SK-N-SH (cell line): ENCODE measurements around the gene SURF6. TPM values are rescaled to one million over a fixed set of nuclear protein-coding genes. Genes with fewer than 3 reads are reported as not detected.

ENCODE experiments used
- CTCF ChIA-PET: fragments of 300-600, 350-600 bp; formaldehyde crosslinking; extraction: SDS; loops from one replicate; lab custom pipeline; 2021; lab: Yijun Ruan, JAX
- POLR2A ChIA-PET: fragments of 350-600 bp; sonication (Branson Sonifier 250); formaldehyde crosslinking; extraction: SDS; loops from one replicate; lab custom pipeline; 2020; ENCODE audit warnings: antibody characterized with exemption, inconsistent platforms; lab: Yijun Ruan, JAX
- DNase-seq: peaks from one replicate; pipeline ENCODE4 v3.0.0; 2012
- H2AFZ ChIP-seq: fragments of 200-600 bp; sonication (generic); 2 replicates; pipeline ENCODE4 v1.8.1; 2016; ENCODE audit warnings: antibody characterized with exemption, mild to moderate bottlenecking, low read depth
- H3F3A ChIP-seq: fragments of 200-600 bp; sonication (generic); replicated peaks from 2 replicates; pipeline ENCODE3; 2016; ENCODE audit warnings: antibody characterized with exemption, mild to moderate bottlenecking; ENCODE audit not compliant: insufficient read depth
- H3K27ac ChIP-seq, 2 experiments: fragments of 200-500 bp in 1 of 2; fragments of 200-600 bp in 1 of 2; sonication (Bioruptor generic) in 1 of 2; sonication (generic), shearing (Covaris generic) in 1 of 2; 2 replicates each; pipeline versions ENCODE4 v1.5.1 to v1.6.1; 2014 to 2016; ENCODE audit warnings: low read depth in 2 of 2, inconsistent platforms in 1 of 2, low read length in 1 of 2, mild to moderate bottlenecking in 1 of 2, mixed read lengths in 1 of 2
- H3K27me3 ChIP-seq: fragments of 200-600 bp; sonication (generic), shearing (Covaris generic); 2 replicates; pipeline ENCODE4 v1.6.1; 2016; ENCODE audit warnings: mixed run types; ENCODE audit not compliant: insufficient read depth
- H3K36me3 ChIP-seq, 2 experiments: fragments of 200-500 bp in 1 of 2; fragments of 200-600 bp in 1 of 2; sonication (Bioruptor generic) in 1 of 2; sonication (generic) in 1 of 2; replicated peaks in 1 of 2; 2 replicates each; pipeline versions ENCODE3 to v1.5.1; 2014 to 2016; ENCODE audit warnings: low read length in 1 of 2, mild to moderate bottlenecking in 1 of 2; ENCODE audit not compliant: insufficient read depth in 2 of 2, control insufficient read depth in 1 of 2
- H3K4me1 ChIP-seq, 2 experiments: fragments of 200-500 bp in 1 of 2; fragments of 200-600 bp in 1 of 2; sonication (Bioruptor generic) in 1 of 2; sonication (generic), shearing (Covaris generic) in 1 of 2; 2 replicates each; pipeline versions ENCODE4 v1.5.1 to v1.6.1; 2014 to 2016; ENCODE audit warnings: low read depth in 1 of 2, low read length in 1 of 2, mixed run types in 1 of 2; ENCODE audit not compliant: insufficient read depth in 2 of 2, control insufficient read depth in 1 of 2
- H3K4me2 ChIP-seq: fragments of 200-600 bp; sonication (generic), shearing (Covaris generic); 2 replicates; pipeline ENCODE4 v1.6.1; 2017; ENCODE audit warnings: mixed run types
- H3K4me3 ChIP-seq, 2 experiments: fragments of 200-500 bp in 1 of 2; fragments of 200-600 bp in 1 of 2; sonication (Bioruptor generic) in 1 of 2; sonication (generic), shearing (Covaris generic) in 1 of 2; 2 replicates each; pipeline versions ENCODE4 v1.5.1 to v1.8.1; 2014 to 2016; ENCODE audit warnings: low read depth in 2 of 2, inconsistent platforms in 1 of 2, low read length in 1 of 2, mild to moderate bottlenecking in 1 of 2, mixed read lengths in 1 of 2, moderate library complexity in 1 of 2
- H3K79me2 ChIP-seq: fragments of 200-600 bp; sonication (generic); 2 replicates; pipeline ENCODE4 v1.8.1; 2017; ENCODE audit warnings: mild to moderate bottlenecking; ENCODE audit not compliant: insufficient read depth
- H3K9ac ChIP-seq: fragments of 200-600 bp; sonication (generic); 2 replicates; pipeline ENCODE4 v1.6.1; 2017; ENCODE audit warnings: mixed run types
- H3K9me2 ChIP-seq: fragments of 200-600 bp; sonication (generic); 2 replicates; pipeline ENCODE4 v1.6.1; 2017; ENCODE audit warnings: mixed run types
- H3K9me3 ChIP-seq: fragments of 200-600 bp; sonication (generic); 2 replicates; pipeline ENCODE4 v1.6.1; 2017; ENCODE audit warnings: mixed run types, mild to moderate bottlenecking, moderate library complexity
- H4K20me1 ChIP-seq: fragments of 200-600 bp; sonication (generic); 2 replicates; pipeline ENCODE4 v1.6.1; 2017; ENCODE audit warnings: mild to moderate bottlenecking, mixed run types; ENCODE audit not compliant: insufficient read depth
- CHD2 ChIP-seq: fragments of 150-350 bp; IDR thresholded peaks from 2 replicates; pipeline ENCODE4 v1.6.1; 2018; ENCODE audit warnings: low read length; ENCODE audit not compliant: partially characterized antibody
- CTCF ChIP-seq: fragments of 200-600 bp; sonication (generic); IDR thresholded peaks from 2 replicates; pipeline ENCODE4 v1.6.1; 2017; ENCODE audit warnings: antibody characterized with exemption, mild to moderate bottlenecking, moderate library complexity
- ELF1 ChIP-seq: IDR thresholded peaks from 2 replicates; pipeline ENCODE4 v1.4.0; 2012
- FOXJ3 ChIP-seq: sonication (generic); formaldehyde crosslinking; IDR thresholded peaks from 2 replicates; pipeline ENCODE4 v1.5.1; 2020; ENCODE audit warnings: mild to moderate bottlenecking, missing genetic modification reagents
- GABPA ChIP-seq: IDR thresholded peaks from 2 replicates; pipeline ENCODE4 v1.4.0; 2012; ENCODE audit warnings: low read depth, mild to moderate bottlenecking
- JUND ChIP-seq: IDR thresholded peaks from 2 replicates; pipeline ENCODE4 v1.4.0; 2012
- MEF2A ChIP-seq: IDR thresholded peaks from 2 replicates; pipeline ENCODE4 v1.4.0; 2012; ENCODE audit warnings: low read depth, borderline replicate concordance
- NFIC ChIP-seq: IDR thresholded peaks from 2 replicates; pipeline ENCODE4 v1.4.0; 2012; ENCODE audit warnings: borderline replicate concordance
- POLR2AphosphoS5 ChIP-seq: IDR thresholded peaks from 2 replicates; pipeline ENCODE4 v1.6.1; 2012; ENCODE audit warnings: low read depth, low read length
- REST ChIP-seq: IDR thresholded peaks from 2 replicates; pipeline ENCODE4 v1.6.1; 2012; ENCODE audit warnings: mild to moderate bottlenecking, low read depth, low read length, moderate library complexity
- RFX5 ChIP-seq: IDR thresholded peaks from 2 replicates; pipeline ENCODE4 v1.6.1; 2012; ENCODE audit warnings: mild to moderate bottlenecking, improper control_type of control experiment, low read length
- RXRA ChIP-seq: IDR thresholded peaks from 2 replicates; pipeline ENCODE4 v1.4.0; 2012; ENCODE audit warnings: low read depth, mild to moderate bottlenecking, borderline replicate concordance
- SIN3A ChIP-seq: IDR thresholded peaks from 2 replicates; pipeline ENCODE4 v1.6.1; 2012; ENCODE audit warnings: low read depth, mild to moderate bottlenecking, low read length, moderate library complexity, borderline replicate concordance
- TAF1 ChIP-seq: IDR thresholded peaks from 2 replicates; pipeline ENCODE4 v1.6.1; 2012; ENCODE audit warnings: low read depth, mild to moderate bottlenecking, low read length, moderate library complexity, borderline replicate concordance
- USF1 ChIP-seq: IDR thresholded peaks from 2 replicates; pipeline ENCODE4 v1.4.0; 2012; ENCODE audit warnings: low read depth, borderline replicate concordance
- USF2 ChIP-seq: fragments of 150-350 bp; IDR thresholded peaks from 2 replicates; pipeline ENCODE4 v1.6.1; 2017; ENCODE audit warnings: antibody characterized with exemption, low read length, low read depth, borderline replicate concordance
- ZBTB33 ChIP-seq: IDR thresholded peaks from 2 replicates; pipeline ENCODE4 v1.4.0; 2012; ENCODE audit warnings: low read depth, borderline replicate concordance
- WGBS: methylation state at CpG from one replicate; pipeline ENCODE4 v1.1.6; 2017; ENCODE audit warnings: low lambda C conversion rate; 5-methylcytosine and 5-hydroxymethylcytosine counted together
- polyA plus RNA-seq, 3 experiments: library from polyadenylated mRNA; depleted of rRNA; stranded (reverse); fragments of >200 nt; gene quantifications; 2 replicates each; pipeline ENCODE4 v1.2.3, GENCODE V29; 2012

The SURF6 gene
- polyA plus RNA-seq, 1 of the 3 experiments (the other 2 are of a cell fraction): 44.5 TPM

- Histone ChIP-seq H3K4me1 (no peaks in the 10 kb centered on the region), H3K79me2 (no peaks in the 10 kb centered on the region), H3K36me3 (no peaks in the 10 kb centered on the region), H4K20me1 (no peaks in the 10 kb centered on the region), H3K27me3 (no peaks in the 10 kb centered on the region), H3K4me2 (no peak overlapping the region), H3K9ac (no peak overlapping the region), H3K9me3 (no peaks in the 10 kb centered on the region), H3K27ac (no peak overlapping the region), H3K4me3 (no peak overlapping the region), H3F3A (no peaks in the 10 kb centered on the region), H2AFZ (no peak overlapping the region), H3K9me2 (no peaks in the 10 kb centered on the region)
- 72% methylated on average over 13 of the region's 13 CpGs for WGBS
- TF ChIP-seq REST (no peak), USF2 (no peak), POLR2AphosphoS5 (no peak), NFIC (no peak), TAF1 (no peak), GABPA (no peak), CTCF (no peak), SIN3A (no peak), USF1 (no peak), MEF2A (no peak), FOXJ3 (CRISPR knock-in tag) (no peak), RFX5 (no peak), ELF1 (no peak), JUND (no peak), ZBTB33 (no peak), RXRA (no peak), CHD2 (no peak)
- ChIA-PET POLR2A (no interaction called here), CTCF (interaction anchor here (1.1 kb wide), 1 partner anchor 20 kb away, joined by 4 read pairs; no protein-coding TSS in a partner anchor)
- DNase-seq: no peak
Observed at GRCh38 chr9:133323991-133324703, 11.8 kb downstream of the SURF6 start.
